HepG2 (cell line): Measurements from ENCODE around the gene PPP1R27. TPM values are rescaled to one million over a fixed set of nuclear protein-coding genes. Genes with fewer than 3 reads are reported as not detected.

Experiments used
- AGO2 ChIP-seq: fragments of 200-400 bp; formaldehyde crosslinking; optimal IDR thresholded peaks from 2 replicates; pipeline ENCODE3; 2017; ENCODE audit warnings: mild to moderate bottlenecking, low read depth, low read length, moderate library complexity
- CHD2 ChIP-seq: IDR thresholded peaks from 2 replicates; pipeline ENCODE4 v1.6.1; 2011; ENCODE audit warnings: low read depth, low read length, improper control_type of control experiment
- FOSL1 ChIP-seq: sonication (generic); formaldehyde crosslinking; IDR thresholded peaks from 2 replicates; pipeline ENCODE4 v1.9.0; 2021; ENCODE audit warnings: missing genetic modification reagents, borderline replicate concordance
- HNRNPL ChIP-seq: fragments of 200-400 bp; formaldehyde crosslinking; IDR thresholded peaks from 2 replicates; pipeline ENCODE4 v1.6.1; 2017; ENCODE audit warnings: mild to moderate bottlenecking, low read depth, low read length
- ISL2 ChIP-seq: sonication (generic); formaldehyde crosslinking; IDR thresholded peaks from 2 replicates; pipeline ENCODE4 v1.5.0; 2020; ENCODE audit warnings: missing genetic modification reagents
- KLF13 ChIP-seq: sonication (generic); formaldehyde crosslinking; IDR thresholded peaks from 2 replicates; pipeline ENCODE4 v1.4.0; 2020; ENCODE audit warnings: mild to moderate bottlenecking, missing genetic modification reagents
- MAZ ChIP-seq, 2 experiments: sonication (generic) in 1 of 2; formaldehyde crosslinking in 1 of 2; IDR thresholded peaks; 2 replicates each; pipeline versions ENCODE4 v1.5.0 to v1.6.1; 2012 to 2020; ENCODE audit warnings: low read depth in 2 of 2, mild to moderate bottlenecking in 2 of 2, borderline replicate concordance in 1 of 2, improper control_type of control experiment in 1 of 2, low read length in 1 of 2, missing genetic modification reagents in 1 of 2, moderate library complexity in 1 of 2
- PHB2 ChIP-seq: fragments of 450-650 bp; IDR thresholded peaks from 2 replicates; pipeline ENCODE4 v1.6.1; 2018; ENCODE audit not compliant: partially characterized antibody
- PHF5A ChIP-seq: IDR thresholded peaks from one replicate; pipeline ENCODE4 v1.6.1; 2018; ENCODE audit warnings: low read depth, missing genetic modification reagents; ENCODE audit not compliant: unreplicated experiment
- PLRG1 ChIP-seq: fragments of 450-650 bp; conservative IDR thresholded peaks from 2 replicates; pipeline ENCODE4 v1.6.1; 2016
- PTBP1 ChIP-seq: fragments of 200-400 bp; formaldehyde crosslinking; IDR thresholded peaks from 2 replicates; pipeline ENCODE4 v1.6.1; 2018; ENCODE audit warnings: low read length, low read depth; ENCODE audit not compliant: poor library complexity, severe bottlenecking
- RBM22 ChIP-seq: fragments of 200-400 bp; formaldehyde crosslinking; optimal IDR thresholded peaks from 2 replicates; pipeline ENCODE3; 2017; ENCODE audit warnings: mild to moderate bottlenecking, low read length, moderate library complexity
- TBX2 ChIP-seq: sonication (generic); formaldehyde crosslinking; IDR thresholded peaks from 2 replicates; pipeline ENCODE4 v1.5.0; 2020; ENCODE audit warnings: missing genetic modification reagents, mild to moderate bottlenecking, borderline replicate concordance
- ZC3H13 ChIP-seq: sonication (generic); formaldehyde crosslinking; IDR thresholded peaks from 2 replicates; pipeline ENCODE4 v1.8.1; 2023; ENCODE audit warnings: mild to moderate bottlenecking, missing genetic modification reagents, moderate library complexity
- ZFX ChIP-seq: sonication (generic); formaldehyde crosslinking; IDR thresholded peaks from 2 replicates; pipeline ENCODE4 v1.4.0; 2020; ENCODE audit warnings: mild to moderate bottlenecking, low read depth, missing genetic modification reagents, moderate library complexity
- ZNF263 ChIP-seq: sonication (generic); formaldehyde crosslinking; IDR thresholded peaks from 2 replicates; pipeline ENCODE4 v1.4.0; 2020; ENCODE audit warnings: missing genetic modification reagents
- ZNF414 ChIP-seq: sonication (generic); formaldehyde crosslinking; IDR thresholded peaks from 2 replicates; pipeline ENCODE4 v1.5.0; 2020; ENCODE audit warnings: missing genetic modification reagents
- ZNF564 ChIP-seq: sonication (generic); formaldehyde crosslinking; IDR thresholded peaks from 2 replicates; pipeline ENCODE4 v1.8.1; 2023; ENCODE audit warnings: mild to moderate bottlenecking, missing genetic modification reagents
- ZNF576 ChIP-seq: sonication (generic); formaldehyde crosslinking; IDR thresholded peaks from 2 replicates; pipeline ENCODE4 v1.4.0; 2020; ENCODE audit warnings: mild to moderate bottlenecking, missing genetic modification reagents
- polyA plus RNA-seq, 8 experiments: library from polyadenylated mRNA; depleted of rRNA in 3 of 8; stranded (reverse) in 7 of 8; unstranded in 1 of 8; fragments of >200 nt; fragmentation: Illumina TruSeq in 4 of 8; extraction: Trizol in 4 of 8; gene quantifications; 2 replicates each; pipeline versions ENCODE4 v1.2.1 to v1.2.3, GENCODE V29; 2011 to 2016; ENCODE audit warnings: low read depth in 4 of 8, missing spikeins in 1 of 8, mixed read lengths in 1 of 8; ENCODE audit not compliant: insufficient read depth in 1 of 8
- total RNA-seq, 5 experiments: library from RNA; depleted of rRNA; stranded (reverse); fragments of >200 nt; fragmentation: Illumina TruSeq; extraction: Trizol; gene quantifications; 2 replicates each; pipeline ENCODE4 v1.2.3, GENCODE V29; 2016; ENCODE audit warnings: low read depth in 1 of 5
- TF ChIP-seq, protein P1 (sequence below): sonication (generic); formaldehyde crosslinking; IDR thresholded peaks from 2 replicates; pipeline ENCODE4 v1.8.0; 2023; ENCODE audit warnings: mild to moderate bottlenecking, missing genetic modification reagents
- TF ChIP-seq, protein P2 (sequence below): sonication (generic); formaldehyde crosslinking; IDR thresholded peaks from 2 replicates; pipeline ENCODE4 v1.8.0; 2022; ENCODE audit warnings: mild to moderate bottlenecking, missing genetic modification reagents, moderate library complexity

PPP1R27 gene
- total and polyA plus RNA-seq, 2 of the 13 experiments (the other 11 are each of a cell fraction or from before 2014, with no cell fraction given): 0.17 to 1.00 TPM

DNA sequence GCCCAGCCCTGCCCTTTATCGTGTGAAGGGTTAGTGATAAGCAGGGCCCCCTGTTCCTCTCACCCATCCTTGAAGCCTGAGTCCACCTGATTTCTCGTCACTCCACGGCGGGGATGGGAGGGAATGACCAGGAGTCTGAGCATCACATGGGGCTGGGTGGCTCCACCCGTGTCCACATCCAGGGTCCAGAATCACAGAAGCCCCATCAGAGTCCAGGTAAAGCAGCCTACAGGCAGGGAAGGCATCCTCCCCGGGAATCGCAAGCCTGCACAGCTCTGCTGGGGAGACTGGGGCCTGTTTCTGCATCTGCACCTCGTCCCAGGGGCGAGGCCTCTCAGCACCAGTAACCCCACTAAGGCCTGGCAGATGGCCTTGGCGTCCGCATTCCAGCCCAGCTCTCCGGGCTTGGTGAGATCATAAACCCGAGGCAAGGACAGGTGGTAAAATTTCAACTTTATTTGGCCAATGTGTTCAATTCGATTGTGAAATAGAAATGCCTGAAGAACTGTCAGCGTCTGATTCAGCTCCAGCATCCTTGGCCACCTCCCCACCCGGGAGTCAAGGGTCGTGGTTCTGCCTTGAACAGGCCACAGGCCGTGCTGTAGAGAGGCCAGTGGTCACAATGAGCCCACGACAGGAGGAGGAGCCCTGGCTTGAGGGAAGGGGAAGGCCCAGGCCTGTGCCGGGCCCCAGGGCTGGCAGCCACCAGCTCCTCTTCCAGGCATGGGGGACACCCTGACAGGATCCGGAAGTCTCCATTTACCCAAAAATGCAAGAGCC, 8.1 kb upstream of the PPP1R27 start (continued):
- TF ChIP-seq, protein P1, sequence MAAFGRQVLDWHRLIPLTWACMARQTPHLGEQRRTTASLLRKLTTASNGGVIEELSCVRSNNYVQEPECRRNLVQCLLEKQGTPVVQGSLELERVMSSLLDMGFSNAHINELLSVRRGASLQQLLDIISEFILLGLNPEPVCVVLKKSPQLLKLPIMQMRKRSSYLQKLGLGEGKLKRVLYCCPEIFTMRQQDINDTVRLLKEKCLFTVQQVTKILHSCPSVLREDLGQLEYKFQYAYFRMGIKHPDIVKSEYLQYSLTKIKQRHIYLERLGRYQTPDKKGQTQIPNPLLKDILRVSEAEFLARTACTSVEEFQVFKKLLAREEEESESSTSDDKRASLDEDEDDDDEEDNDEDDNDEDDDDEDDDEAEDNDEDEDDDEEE (CRISPR knock-in tag): 0 out of 2 replicates have a peak, but pooled peaks have one; percentile 27
- TF ChIP-seq ZNF564: no peak
- 0 out of 2 replicates have a peak, but pooled peaks have one; percentile 7 for TF ChIP-seq ZNF263 (CRISPR knock-in tag)
- no peak for TF ChIP-seq ZNF414
- peak; percentile 94 for TF ChIP-seq ZC3H13 (CRISPR knock-in tag)
- TF ChIP-seq PHB2: no peak
- peak; percentile 99 for TF ChIP-seq RBM22
- TF ChIP-seq MAZ (IDR thresholded peaks at IDR 0.05; ENCODE audit: borderline replicate concordance, low read depth, low read length): no peak
- TF ChIP-seq MAZ (CRISPR knock-in tag; IDR thresholded peaks at IDR 0.05; ENCODE audit: low read depth): peak; percentile 26; the same call in 1 of the 2 replicates
- TF ChIP-seq CHD2: 0 out of 2 replicates have a peak, but pooled peaks have one; percentile 17
- no peak for TF ChIP-seq ISL2 (CRISPR knock-in tag)
- 0 out of 2 replicates have a peak, but pooled peaks have one; percentile 7 for TF ChIP-seq FOSL1
- TF ChIP-seq, protein P2, sequence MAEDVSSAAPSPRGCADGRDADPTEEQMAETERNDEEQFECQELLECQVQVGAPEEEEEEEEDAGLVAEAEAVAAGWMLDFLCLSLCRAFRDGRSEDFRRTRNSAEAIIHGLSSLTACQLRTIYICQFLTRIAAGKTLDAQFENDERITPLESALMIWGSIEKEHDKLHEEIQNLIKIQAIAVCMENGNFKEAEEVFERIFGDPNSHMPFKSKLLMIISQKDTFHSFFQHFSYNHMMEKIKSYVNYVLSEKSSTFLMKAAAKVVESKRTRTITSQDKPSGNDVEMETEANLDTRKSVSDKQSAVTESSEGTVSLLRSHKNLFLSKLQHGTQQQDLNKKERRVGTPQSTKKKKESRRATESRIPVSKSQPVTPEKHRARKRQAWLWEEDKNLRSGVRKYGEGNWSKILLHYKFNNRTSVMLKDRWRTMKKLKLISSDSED (CRISPR knock-in tag): no peak
- TF ChIP-seq PLRG1: no peak
- peak; percentile 20 for TF ChIP-seq PHF5A (CRISPR knock-in tag)
- TF ChIP-seq TBX2 (CRISPR knock-in tag): 0 out of 2 replicates have a peak, but pooled peaks have one; percentile 36
- TF ChIP-seq HNRNPL: 0 out of 2 replicates have a peak, but pooled peaks have one; percentile 21
- TF ChIP-seq PTBP1: no peak
- peak; percentile 42 for TF ChIP-seq ZFX (CRISPR knock-in tag)
- TF ChIP-seq AGO2: peak; percentile 97
- TF ChIP-seq ZNF576 (CRISPR knock-in tag): 0 out of 2 replicates have a peak, but pooled peaks have one; percentile 55
- TF ChIP-seq KLF13 (CRISPR knock-in tag): no peak
- TF ChIP-seq, all 625 proteins: peak for 32
